Stomach smooth muscle (tissue), 2 donors: ENCODE data around the gene ENTPD3.

Source experiments
- H3K27ac ChIP-seq: one replicate; pipeline ENCODE4 v1.7.0; 2013; ENCODE audit warnings: mild to moderate bottlenecking, low read length, inconsistent platforms
- H3K27me3 ChIP-seq, 2 donors: one replicate each; pipeline ENCODE4 v1.7.0; 2013; ENCODE audit warnings: low read length in 2 of 2; ENCODE audit not compliant: insufficient read depth in 2 of 2, control insufficient read depth in 1 of 2
- H3K36me3 ChIP-seq, 2 donors: one replicate each; pipeline ENCODE4 v1.7.0; 2013; ENCODE audit warnings: low read length in 2 of 2; ENCODE audit not compliant: control insufficient read depth in 2 of 2, insufficient read depth in 2 of 2
- H3K4me1 ChIP-seq: one replicate; pipeline ENCODE4 v1.7.0; 2013; ENCODE audit warnings: low read length; ENCODE audit not compliant: control insufficient read depth, insufficient read depth
- H3K4me3 ChIP-seq, 2 donors: one replicate each; pipeline ENCODE4 v1.7.0; 2013; ENCODE audit warnings: low read length in 2 of 2
- H3K9ac ChIP-seq, 2 donors: one replicate each; pipeline ENCODE4 v1.7.0; 2013; ENCODE audit warnings: low read length in 2 of 2, mild to moderate bottlenecking in 1 of 2
- H3K9me3 ChIP-seq, 2 donors: one replicate each; pipeline ENCODE4 v1.7.0; 2013; ENCODE audit warnings: low read length in 2 of 2; ENCODE audit not compliant: control insufficient read depth in 2 of 2
- donor health status: healthy.
- donor health status: Pancreatic carcinoma.

ENTPD3 gene, protein sequence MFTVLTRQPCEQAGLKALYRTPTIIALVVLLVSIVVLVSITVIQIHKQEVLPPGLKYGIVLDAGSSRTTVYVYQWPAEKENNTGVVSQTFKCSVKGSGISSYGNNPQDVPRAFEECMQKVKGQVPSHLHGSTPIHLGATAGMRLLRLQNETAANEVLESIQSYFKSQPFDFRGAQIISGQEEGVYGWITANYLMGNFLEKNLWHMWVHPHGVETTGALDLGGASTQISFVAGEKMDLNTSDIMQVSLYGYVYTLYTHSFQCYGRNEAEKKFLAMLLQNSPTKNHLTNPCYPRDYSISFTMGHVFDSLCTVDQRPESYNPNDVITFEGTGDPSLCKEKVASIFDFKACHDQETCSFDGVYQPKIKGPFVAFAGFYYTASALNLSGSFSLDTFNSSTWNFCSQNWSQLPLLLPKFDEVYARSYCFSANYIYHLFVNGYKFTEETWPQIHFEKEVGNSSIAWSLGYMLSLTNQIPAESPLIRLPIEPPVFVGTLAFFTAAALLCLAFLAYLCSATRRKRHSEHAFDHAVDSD

DNA sequence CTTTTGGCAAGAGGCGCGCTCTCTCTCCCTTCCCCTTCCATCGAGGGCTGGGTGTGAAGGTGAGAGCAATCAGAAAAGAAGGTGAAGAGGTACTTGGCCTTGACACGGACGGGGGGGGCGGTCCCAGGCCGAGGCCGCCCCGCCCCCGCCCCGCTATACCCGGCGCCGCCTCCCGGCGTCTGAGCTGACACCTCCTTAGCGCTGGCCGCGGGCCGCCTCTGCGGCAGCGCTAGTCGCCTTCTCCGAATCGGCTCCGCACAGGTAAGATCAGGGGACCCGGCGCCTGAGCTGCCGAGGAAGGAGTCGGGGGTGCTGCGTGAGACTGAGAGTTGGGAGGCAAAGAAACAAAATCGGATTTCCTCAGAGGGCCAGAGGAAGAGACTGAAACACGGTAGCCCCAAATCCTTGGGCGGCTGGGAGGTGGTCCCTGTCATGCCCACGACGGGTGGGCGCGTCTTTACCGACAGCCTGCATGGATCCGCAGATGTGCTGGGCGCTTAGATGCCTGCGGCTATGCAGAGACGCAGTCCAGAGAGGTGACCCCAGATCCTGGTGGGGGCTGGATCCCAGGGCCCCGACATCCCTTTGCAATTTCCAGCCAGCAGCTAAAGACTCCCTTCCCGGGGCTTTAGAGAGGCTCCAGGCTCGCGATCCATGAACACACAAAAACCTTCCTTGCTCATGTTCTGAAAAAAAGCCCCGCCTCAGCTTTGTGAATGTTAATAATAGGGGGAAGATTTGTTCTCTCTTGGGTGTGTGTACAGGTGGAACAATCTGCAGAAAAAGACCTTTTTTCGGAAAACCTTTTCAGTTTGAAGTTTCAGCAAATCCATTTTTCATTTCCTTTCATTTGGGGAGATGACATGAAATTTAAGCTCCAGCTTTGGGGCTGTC, at the start of gene ENTPD3:
TSS of gene ENTPD3 (plus strand) at position 184 of the 894 bp plus-strand sequence. CDS start 874 bp downstream, outside the sequence.
- Histone ChIP-seq H3K9ac (no peak within 1 kb of the TSS), H3K27ac (no peak within 1 kb of the TSS), H3K4me1 (peaks cover 3% of the 10 kb centered on the region), H3K27me3 (peaks cover 6 to 13% of the 10 kb centered on the region in 2 donors), H3K36me3 (peaks cover 0 to 2% of the 10 kb centered on the region in 2 donors), H3K9me3 (peaks cover 0 to 3% of the 10 kb centered on the region in 2 donors), H3K4me3 (peak within 1 kb of the TSS; percentile 19 to 57)

DNA sequence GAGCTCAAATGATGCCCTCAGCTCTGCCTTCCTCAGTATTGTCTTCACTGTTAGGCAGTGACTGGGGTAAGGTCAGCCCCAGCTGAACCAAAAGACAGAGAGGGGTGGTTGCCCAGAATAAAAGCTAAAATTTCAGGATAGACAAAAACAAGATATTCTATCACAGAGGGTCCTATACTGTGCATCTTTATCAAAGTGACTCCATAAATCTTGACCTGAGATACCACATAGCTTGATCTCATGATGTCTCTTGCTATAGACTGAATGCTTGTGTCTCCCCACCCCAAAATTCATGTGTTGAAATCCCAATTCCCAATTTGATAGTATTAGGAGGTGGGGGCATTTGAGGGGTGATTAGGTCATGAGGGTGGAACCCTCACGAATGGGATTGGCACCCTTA, 47.1 kb upstream of the ENTPD3 start:
- Histone ChIP-seq H3K4me1 (no peaks in the 10 kb centered on the region), H3K4me3 (no peak overlapping the region), H3K27me3 (no peaks in the 10 kb centered on the region), H3K27ac (no peak overlapping the region), H3K9me3 (no peaks in the 10 kb centered on the region), H3K36me3 (no peaks in the 10 kb centered on the region), H3K9ac (no peak overlapping the region)

DNA sequence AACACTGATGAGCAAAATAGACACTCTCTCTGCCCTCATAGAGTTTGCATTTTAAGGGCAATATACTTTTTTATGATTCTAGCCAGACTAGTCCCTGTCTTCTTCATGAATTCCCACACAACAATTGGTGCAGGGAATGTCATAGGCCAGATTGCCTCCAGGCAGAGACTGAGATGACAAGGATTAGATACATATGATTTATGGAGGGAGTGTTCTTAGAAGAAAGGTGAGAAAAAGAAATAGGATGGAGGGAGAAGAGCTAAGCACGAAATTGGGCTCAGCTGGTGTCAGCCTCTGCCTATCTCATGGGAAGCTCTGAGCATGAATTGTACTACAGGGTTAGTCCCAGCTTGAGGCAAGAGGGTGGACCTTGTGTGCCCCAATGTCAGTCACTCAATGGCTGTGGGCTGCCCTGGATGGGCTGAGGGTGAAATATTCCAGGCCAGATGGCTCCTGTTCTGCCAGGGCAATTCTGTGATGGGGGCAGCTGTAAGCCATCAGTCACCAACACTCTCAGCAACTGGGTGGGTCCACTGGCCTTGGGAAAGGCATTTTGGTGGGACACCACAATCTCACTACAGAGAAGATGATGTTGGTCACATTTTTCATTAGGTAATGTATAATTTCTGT, 46.3 kb upstream of the ENTPD3 start:
- Histone ChIP-seq H3K9ac (no peak overlapping the region), H3K27me3 (no peaks in the 10 kb centered on the region), H3K4me3 (no peak overlapping the region), H3K9me3 (no peaks in the 10 kb centered on the region), H3K27ac (no peak overlapping the region), H3K4me1 (no peaks in the 10 kb centered on the region), H3K36me3 (no peaks in the 10 kb centered on the region)

DNA sequence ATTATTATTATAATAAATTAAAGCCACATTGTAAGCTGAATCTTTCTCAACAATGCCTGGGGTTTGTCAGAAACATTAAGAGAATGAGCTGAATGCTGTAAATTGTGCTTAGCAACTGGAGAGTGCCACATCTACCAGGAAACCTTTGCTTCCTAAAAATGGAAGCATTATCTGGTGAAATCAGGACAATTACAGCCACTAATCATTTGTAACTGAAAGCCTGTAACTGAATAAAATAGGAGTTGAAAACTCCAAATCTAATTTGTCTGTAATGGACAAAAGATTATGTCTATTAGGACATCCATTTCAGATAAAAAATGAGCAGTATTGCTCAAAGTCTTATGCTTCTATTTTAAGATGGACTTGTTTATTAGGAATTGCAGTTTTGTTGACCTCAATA, 45.3 kb upstream of the ENTPD3 start:
- Histone ChIP-seq H3K27ac (no peak overlapping the region), H3K4me1 (no peaks in the 10 kb centered on the region)

DNA sequence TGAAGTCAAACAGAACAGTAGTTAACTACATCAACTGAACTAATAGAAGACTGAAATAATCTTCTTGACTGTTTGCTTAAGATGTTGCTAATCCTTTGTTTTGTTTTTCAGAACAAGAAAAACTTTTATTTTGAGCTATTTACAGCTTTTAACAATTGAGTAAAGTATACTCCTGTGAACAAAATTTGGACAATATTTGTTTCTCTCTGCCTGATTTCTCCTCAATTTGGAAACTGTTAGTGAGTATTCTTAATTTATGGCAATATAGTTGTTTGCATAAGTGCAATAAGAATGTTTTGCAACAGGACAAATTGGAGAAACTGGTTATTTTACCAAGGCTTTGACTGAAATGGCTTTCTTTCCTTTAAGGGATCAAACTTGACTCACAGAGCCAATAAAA, 36.5 kb upstream of the ENTPD3 start:
- Histone ChIP-seq H3K27me3 (peaks cover 0 to 2% of the 10 kb centered on the region in 2 donors), H3K9me3 (no peaks in the 10 kb centered on the region), H3K27ac (no peak overlapping the region), H3K4me1 (no peaks in the 10 kb centered on the region), H3K36me3 (no peaks in the 10 kb centered on the region), H3K9ac (no peak overlapping the region), H3K4me3 (no peak overlapping the region)

More for the DNA sequence above, 45.3 kb upstream of the ENTPD3 start:
- H3K9ac ChIP-seq, result no peak overlapping the region
- H3K4me3 ChIP-seq, result no peak overlapping the region
- no peaks in the 10 kb centered on the region for H3K27me3 ChIP-seq
- no peaks in the 10 kb centered on the region for H3K9me3 ChIP-seq
- H3K36me3 ChIP-seq, result no peaks in the 10 kb centered on the region

DNA sequence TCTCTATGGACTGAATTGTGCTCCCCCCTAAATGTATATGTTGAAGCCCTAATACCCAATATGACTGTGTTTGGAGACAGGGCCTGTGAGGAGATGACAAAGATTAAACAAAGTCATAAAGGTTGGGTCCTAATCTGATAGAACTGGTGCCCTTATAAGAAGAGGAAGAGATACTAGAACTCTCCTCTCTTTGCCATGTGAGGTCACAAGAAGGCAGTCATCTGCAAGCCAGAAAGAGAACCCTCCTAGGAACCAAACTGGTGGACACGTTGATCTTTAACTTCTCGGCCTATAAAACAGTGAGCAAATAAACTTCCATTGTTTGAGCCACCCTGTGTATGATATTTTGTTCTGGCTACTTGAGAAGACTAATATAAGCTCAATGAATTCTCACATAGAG, 31.6 kb upstream of the ENTPD3 start:
- H3K9ac ChIP-seq, result no peak overlapping the region
- no peak overlapping the region for H3K27ac ChIP-seq
- H3K9me3 ChIP-seq, result peaks cover 0 to 2% of the 10 kb centered on the region in 2 donors
- no peaks in the 10 kb centered on the region for H3K36me3 ChIP-seq
- no peaks in the 10 kb centered on the region for H3K4me1 ChIP-seq
- no peak overlapping the region for H3K4me3 ChIP-seq
- no peaks in the 10 kb centered on the region for H3K27me3 ChIP-seq

DNA sequence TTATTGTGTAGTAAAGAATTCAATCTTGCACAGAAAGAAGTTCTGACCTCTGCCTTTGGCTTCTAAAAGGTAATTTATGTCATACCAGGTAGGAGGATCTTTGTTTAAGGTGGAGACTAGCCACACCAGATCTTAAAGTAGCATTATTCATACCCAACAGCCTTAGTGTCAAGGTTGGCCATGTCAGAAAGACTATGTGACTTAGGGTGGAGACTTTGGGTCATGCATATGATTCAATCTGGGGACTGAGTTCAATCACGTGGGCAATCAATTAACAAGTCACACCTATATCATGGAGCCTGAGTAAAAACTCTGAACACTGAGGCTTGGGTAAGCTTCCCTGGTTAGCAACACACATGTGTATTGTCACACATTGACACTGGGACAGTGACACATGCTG, 28.5 kb upstream of the ENTPD3 start:
- Histone ChIP-seq H3K36me3 (no peaks in the 10 kb centered on the region), H3K27me3 (no peaks in the 10 kb centered on the region), H3K9me3 (peaks cover 0 to 2% of the 10 kb centered on the region in 2 donors), H3K4me1 (no peaks in the 10 kb centered on the region), H3K9ac (no peak overlapping the region), H3K4me3 (no peak overlapping the region), H3K27ac (no peak overlapping the region)

DNA sequence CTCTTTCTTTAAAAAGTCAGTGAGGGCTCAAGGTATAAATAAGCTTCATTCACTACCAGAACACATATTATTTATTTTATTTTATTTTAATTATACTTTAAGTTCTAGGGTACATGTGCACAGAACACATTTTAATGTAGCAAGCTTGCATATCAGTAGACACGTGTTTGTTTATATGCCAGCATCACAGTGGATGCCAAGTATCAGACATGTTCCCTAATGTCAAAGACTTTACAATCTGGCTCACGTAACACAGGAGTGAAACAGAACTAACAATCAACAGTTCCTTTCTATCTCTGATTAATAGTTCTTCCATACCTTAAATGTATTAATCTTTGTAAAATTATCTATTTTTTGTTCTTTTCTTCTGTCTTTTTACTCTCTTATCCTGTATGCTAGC, 23.3 kb upstream of the ENTPD3 start:
- Histone ChIP-seq H3K27ac (no peak overlapping the region), H3K27me3 (no peaks in the 10 kb centered on the region), H3K4me3 (no peak overlapping the region), H3K9me3 (peaks cover 0 to 2% of the 10 kb centered on the region in 2 donors), H3K9ac (no peak overlapping the region), H3K36me3 (no peaks in the 10 kb centered on the region), H3K4me1 (no peaks in the 10 kb centered on the region)

DNA sequence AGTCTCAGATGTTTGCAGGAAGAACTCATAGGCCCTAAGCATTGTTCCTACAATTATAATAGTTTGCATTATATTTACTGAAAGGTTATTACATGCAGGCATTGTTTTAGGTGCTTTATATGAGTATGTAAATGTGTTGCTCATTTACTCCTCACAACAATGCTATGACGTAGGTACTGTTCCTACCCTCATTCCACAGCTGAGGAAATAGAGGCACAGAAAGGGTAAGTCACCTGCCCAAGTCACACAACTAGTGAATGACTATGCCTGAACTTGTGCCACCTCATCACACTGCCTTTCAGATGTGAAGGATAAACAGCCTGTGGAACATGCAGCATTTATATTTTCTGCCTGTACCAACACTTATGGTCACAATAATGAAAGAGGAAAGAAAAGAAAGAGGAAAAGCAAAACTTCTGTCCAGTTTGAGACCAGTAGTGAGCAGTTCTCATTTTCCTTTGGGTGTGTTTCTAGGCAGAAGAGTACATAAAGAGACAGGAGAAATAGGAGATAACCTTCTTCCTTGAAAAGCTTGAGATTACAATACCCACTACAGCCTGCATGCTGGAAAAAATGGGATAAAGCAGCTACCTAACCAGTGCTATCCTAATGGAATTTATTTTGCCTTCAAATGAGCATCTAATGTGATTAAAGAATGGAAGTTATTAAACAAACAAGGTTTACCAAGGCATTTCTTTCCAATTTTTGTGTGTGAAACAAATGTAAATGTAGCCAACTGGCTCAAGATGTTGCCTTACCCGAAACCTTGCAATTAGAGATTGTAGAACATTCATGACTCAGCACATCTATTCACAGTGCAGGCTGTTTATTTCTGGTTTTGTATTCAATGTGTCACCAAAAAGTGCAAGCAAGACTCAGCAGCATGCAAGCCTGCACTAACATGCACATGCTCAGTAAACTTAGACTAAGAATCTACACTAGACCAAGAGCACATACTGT, 20.5 kb upstream of the ENTPD3 start:
- H3K9me3 ChIP-seq, result no peaks in the 10 kb centered on the region
- H3K27ac ChIP-seq, result no peak overlapping the region
- no peaks in the 10 kb centered on the region for H3K36me3 ChIP-seq
- no peak overlapping the region for H3K4me3 ChIP-seq
- H3K9ac ChIP-seq, result no peak overlapping the region
- H3K4me1 ChIP-seq, result no peaks in the 10 kb centered on the region
- H3K27me3 ChIP-seq, result no peaks in the 10 kb centered on the region
